GM21717 (cell line): Measurements from ENCODE around the gene LOXL1.
"Not testable (repeated sequence)": the region's sequence is repeated elsewhere in the genome, so short reads cannot be mapped to it uniquely, and the experiment has no call there.

Experiments
- ATAC-seq: cut with Tn5 transposase; IDR thresholded peaks from one replicate; pipeline ENCODE4 v1.9.1; 2021; ENCODE audit warnings: mild to moderate bottlenecking, moderate library complexity; ENCODE audit not compliant: unreplicated experiment

Gene LOXL1

GRCh38 chr15:73972984-73973682 lies 46.9 kb downstream of the LOXL1 start:
- no peak for ATAC-seq

DNA sequence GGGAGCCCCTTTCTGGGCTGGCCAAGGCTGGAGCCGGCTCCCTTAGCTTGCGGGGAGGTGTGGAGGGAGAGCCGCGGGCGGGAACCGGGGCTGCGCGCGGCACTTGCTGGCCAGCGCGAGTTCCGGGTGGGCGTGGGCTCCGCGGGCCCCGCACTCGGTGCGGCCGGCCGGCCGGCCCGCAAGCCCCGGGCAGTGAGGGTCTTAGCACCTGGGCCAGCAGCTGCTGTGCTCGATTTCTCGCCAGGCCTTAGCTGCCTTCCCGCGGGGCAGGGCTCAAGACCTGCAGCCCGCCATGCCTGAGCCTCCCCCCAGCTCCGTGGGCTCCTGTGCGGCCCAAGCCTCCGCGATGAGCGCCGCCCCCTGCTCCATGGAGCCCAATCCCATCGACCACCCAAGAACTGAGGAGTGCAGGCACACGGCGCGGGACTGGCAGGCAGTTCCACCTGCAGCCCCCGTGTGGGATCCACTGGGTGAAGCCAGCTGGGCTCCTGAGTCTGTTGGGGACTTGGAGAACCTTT lies 47.5 kb downstream of the LOXL1 start:
- not testable (repeated sequence) for ATAC-seq

DNA sequence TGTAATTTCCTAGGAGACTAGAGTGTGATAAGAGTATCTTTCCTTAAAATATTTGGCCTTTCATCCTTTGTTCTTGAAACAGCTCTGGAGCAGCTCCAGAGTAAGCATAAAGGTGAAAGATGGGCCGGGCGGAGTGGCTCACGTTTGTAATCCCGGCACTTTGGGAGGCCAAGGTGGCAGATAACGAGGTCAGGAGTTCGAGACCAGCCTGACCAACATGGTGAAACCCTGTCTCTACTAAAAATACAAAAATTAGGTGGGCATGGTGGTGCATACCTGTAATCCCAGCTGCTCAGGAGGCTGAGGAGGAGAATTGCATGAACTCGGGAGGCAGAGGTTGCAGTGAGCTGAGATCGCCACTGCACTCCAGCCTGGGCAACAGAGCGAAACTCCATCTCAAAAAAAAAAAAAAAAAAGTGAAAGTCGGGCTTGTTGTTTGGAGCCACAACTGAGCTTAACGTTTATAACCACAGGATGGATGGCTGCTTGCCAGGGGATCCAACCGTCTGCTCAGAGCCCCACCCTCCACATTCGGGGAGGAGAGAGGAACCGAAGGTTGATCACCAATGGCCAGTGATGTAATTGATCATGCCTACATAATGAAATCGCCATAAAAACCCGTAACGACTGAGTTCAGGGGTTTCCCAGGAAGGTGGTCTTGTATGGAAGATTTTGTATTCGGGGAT lies 49.3 kb downstream of the LOXL1 start:
- ATAC-seq: not testable (repeated sequence)

GRCh38 chr15:73978896-73979295 lies 52.6 kb downstream of the LOXL1 start:
- no peak for ATAC-seq

DNA sequence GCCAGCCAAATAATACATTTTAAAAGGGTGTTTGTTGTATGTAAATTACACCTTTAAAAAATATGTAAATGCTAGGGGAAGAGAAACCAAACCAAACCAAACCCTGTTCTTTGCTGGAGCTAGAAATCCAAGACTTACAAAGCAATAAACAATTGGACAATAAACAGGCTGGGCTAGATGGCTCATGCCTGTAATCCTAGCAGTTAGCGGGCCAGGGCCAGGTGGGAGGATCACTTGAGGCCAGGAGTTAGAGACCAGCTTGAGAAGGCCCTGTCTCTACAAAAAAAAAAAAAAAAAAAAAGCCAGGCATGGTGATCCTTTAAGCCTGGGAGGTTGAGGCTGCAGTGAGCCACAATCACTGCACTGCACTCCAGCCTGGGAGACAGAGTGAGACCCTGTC lies 53.4 kb downstream of the LOXL1 start:
- ATAC-seq: no peak

- no peak for ATAC-seq
These were observed 55.5 kb downstream of the LOXL1 start for GRCh38 chr15:73981761-73982221.

- ATAC-seq: no peak
These were observed 56.1 kb downstream of the LOXL1 start for GRCh38 chr15:73982222-73982962.

GRCh38 chr15:73983211-73983727 lies 57.0 kb downstream of the LOXL1 start:
- no peak for ATAC-seq

- ATAC-seq: no peak
These were observed 57.5 kb downstream of the LOXL1 start for GRCh38 chr15:73983773-73984172.

- no peak for ATAC-seq
These were observed 58.1 kb downstream of the LOXL1 start for GRCh38 chr15:73984208-73984979.

GRCh38 chr15:73985101-73985873 lies 59.0 kb downstream of the LOXL1 start:
- no peak for ATAC-seq

DNA sequence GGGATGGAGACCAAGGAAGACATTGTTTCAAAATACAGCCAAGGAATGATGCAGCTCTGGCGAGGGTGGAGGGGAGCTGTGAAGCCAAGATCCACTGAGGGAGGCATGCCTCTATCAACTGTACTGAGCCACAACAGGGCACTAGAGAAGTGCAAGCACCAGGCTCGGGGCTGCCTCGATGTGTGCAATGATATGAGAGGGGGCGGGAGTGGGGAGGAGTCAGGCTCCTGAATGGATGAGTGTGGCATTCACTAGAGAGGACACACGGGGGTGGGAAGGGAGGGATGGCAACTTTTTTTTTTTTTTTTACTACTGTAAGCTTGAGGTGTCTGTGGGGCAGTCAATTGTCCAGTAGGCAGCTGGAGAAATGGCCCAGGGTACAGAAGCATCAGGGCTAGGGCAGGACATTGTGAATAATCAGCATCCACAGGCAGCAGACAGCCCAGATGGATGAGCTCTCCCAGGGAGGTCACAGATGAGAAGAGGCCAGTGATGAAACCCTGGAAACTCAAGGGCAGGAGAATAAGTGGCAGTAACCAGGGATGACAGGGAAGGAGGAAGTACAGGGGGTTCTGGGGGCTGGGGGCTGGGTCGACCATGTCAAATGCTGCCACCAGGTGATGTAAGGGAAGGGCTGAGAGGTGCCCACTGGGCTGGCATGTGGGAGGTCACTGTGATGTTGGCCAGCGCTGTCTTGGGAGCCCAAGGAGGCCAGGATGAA lies 60.0 kb downstream of the LOXL1 start:
- ATAC-seq: no peak

DNA sequence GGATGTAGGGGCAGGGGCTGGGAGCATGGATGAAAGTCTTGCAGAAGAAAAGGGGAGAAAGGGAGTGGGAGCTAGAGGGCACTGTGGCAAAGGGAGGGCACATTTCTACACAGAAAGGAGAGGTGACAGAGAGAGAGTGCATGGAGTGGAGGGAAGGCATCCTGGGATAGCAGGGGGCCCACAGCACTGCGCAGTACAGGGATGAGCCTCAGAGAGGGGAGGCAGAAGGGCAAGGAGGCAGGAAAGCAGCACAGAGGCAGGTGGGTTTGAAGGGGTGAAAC lies 60.5 kb downstream of the LOXL1 start:
- ATAC-seq: no peak

- no peak for ATAC-seq
These were observed 61.0 kb downstream of the LOXL1 start for GRCh38 chr15:73987250-73987649.

DNA sequence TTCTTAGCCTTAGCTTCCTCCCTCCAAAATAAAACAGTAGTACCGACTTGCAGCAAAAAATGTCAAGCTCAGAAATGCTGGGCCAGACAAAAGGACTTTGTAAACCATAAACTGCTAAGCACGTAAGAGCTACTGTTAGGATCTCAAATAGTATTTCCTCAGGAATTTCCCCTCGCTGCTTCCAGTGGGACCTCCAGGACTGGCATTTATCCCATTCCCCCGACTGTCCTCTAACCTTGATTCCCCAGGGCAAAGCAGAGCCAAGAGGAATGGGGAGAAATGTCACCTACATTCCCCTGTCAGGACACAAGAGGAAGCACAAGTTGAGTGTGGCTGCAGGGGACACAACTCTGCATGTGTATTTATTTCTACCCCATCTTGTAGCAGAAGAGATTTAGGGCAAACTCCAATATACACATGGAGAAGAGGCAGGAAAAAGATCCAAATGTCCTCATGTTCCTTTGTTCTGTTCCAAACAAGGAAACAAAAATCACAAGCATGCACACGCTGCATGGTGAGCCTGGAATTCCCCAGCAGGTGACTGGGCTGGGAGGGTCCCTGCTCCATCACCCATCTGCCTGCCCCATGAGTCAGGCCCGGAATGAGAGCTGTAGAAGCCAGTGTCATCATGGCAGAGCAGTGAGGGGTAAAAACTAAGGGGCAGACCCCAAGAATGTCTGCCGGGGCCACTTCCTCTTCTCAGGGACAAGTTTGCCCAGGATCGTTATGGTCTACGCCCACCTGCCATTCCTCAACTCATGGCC lies 61.6 kb downstream of the LOXL1 start:
- no peak for ATAC-seq

- ATAC-seq: no peak
These were observed 62.2 kb downstream of the LOXL1 start for GRCh38 chr15:73988445-73988969.

- no peak for ATAC-seq
These were observed 62.9 kb downstream of the LOXL1 start for GRCh38 chr15:73989001-73989798.
